Measurements from ENCODE around the gene SORCS1.

Gene SORCS1

DNA sequence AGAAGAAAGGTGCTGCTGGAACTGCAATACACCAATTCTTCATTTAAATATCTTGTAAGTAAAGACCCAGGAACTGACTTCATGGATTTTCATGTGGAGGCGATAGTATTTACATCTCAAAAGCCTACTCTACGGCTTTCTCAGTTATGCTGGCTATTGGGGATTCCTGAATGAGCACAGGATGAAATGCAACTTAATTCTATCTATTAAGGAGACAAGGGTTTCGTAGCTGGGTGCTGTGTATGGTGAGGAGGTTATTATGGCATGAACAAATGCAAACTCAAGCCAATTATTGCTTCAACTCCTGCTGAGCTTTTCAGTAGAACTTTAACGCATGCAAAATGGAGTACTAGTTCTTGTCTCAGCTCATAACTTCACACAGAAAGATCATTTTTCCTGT is 251.2 kb downstream of the SORCS1 start:
- intact Hi-C loops (cut with DNase I): no loop called here
- no peak for DNase-seq

DNA sequence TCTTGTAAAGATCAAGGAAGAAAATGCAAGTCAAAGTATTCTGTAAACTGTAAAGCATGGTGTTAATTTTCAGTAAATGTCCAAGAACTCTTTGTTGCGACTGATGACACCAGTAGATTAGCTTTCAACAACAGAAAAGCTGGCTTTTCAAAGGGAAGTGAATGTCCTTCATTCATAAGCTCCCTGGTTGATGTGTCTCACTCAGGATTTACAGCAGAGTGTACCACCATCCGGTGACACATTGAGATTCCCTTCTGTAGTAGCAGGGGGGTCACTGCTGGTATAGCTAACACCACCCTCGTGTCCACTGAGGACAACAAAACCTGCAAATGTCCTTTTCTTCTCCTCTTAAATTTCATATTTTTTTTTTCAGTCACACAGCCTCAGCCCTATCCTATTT is 253.4 kb downstream of the SORCS1 start:
- intact Hi-C loops (cut with DNase I): no loop called here
- DNase-seq: no peak

DNA sequence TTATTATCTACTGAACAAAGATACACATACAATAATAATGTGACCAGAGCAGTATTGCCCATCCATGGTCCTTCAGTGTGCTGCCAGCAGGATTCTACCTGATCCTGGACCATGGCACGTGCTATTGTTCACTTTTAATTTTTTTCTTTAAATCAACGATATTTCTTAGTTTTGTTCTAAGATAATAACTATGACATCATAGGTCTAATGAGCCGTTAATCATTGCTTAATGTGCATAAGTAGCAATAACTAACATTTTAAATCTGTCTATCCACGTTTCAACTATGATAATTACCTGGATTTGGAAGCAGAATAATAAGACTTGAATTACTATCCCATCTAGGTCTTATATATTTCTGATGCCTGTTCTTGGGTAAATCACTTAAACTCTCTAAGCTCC is 253.8 kb downstream of the SORCS1 start:
- intact Hi-C loops (cut with DNase I): no loop called here
- no peak for DNase-seq

DNA sequence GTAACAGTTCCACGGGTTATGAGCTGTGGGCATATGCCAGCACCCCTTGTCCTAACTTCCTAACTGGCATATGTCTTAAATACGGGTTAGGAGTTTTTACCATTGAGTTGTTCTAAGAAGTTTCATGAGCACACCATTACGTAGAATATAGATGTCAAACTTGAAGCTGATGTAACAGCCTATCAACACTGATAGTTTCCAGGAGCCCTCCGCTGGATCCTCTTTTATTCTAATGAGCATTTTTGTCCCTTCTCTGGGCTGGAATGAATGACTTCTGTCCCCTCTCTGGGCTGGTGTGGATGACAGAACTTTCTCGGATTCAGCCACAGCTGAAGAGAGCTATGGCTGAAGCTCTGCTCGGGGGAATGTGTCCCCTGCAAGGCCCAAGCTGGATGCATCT is 256.3 kb downstream of the SORCS1 start:
- intact Hi-C loops (cut with DNase I): no loop called here
- no peak for DNase-seq

DNA sequence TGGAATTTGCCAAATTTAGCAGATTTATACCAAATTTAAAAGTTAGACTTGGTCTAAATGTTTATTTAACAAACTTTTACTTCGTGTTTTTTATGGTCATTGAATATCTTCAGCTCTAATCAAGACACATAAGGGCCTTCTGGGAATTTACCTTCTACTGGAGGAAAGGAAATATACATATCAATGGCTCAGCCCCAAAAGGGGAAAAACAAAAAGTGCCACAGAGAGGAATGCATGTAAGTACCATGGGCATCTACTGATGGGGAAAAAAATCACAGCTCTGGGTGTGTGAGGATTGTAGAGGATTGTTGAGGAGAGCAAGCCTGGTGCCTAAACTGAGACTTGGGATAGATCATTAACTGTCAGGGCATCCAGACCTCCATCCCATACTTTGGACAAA is 260.3 kb downstream of the SORCS1 start:
- intact Hi-C loops (cut with DNase I): no loop called here
- no peak for DNase-seq

DNA sequence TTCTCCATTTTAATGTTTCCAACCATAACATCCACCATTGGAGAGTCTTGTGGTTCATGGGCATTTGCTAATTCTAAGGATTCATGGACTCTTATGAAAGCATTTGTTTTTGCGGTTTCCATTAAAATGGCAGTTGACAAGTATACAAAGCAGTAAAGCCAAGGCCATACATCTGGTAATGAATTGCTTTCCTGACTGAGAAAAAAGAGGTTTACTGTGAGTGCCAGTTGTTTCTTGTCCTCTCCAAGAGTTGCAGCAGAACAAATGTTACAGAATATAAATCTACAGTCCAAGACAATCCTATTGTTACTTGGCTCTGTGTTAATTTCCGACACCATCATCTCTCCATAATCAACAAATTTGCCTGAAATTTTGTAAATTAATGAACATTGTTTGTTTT is 261.3 kb downstream of the SORCS1 start:
- no peak for DNase-seq
- intact Hi-C loops (cut with DNase I): no loop called here

DNA sequence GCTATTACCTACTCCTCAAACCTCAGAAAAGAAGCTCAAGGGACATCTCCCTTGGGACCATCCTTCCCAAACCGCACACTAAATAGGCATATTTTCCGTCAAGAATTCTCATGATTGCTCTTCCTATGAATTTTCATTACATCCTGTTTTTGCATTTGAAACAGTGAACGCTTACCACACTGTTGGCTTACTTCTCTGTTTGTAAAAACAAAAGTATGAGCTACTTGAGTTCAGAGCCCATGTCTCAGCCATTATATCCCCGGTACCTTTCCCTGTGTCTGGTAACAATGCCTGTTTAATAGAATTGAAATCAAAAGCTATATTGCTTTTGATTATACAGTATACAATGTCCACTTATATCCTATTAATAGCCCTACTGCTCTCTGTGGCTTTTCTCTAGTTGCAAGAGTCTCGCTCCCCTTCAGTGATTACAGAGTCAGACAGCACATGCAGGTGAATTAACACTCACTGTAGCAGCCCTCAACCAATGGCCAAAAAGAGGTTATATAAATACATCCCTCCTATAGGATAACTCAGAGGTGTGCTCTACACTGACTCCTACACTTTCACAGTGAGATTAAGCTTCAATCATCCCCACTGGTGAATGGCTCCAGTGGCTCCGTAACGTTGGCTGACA is 264.4 kb downstream of the SORCS1 start:
- intact Hi-C loops (cut with DNase I): no loop called here
- no peak for DNase-seq

DNA sequence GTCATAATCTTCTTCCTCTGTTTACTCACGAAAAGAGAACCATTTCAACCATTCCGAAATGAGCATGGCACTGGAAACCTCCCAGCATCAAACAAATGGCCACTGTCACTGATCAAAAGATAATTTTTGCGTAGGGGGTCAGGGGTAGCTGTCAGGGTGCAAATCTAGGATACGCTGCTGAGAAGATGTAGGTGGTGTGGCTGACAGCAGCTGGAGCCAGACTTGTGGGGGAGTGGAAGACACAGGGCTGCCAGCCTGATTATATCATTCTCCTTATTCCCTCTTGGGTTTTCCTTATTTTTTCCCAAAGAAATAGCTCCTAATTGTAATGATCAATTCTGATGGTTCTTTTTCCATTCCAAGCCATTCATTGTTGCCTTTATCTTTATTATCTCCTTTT is 266.1 kb downstream of the SORCS1 start:
- intact Hi-C loops (cut with DNase I): no loop called here
- peak in 2 of 10 donors; percentile 23 to 68 for DNase-seq

DNA sequence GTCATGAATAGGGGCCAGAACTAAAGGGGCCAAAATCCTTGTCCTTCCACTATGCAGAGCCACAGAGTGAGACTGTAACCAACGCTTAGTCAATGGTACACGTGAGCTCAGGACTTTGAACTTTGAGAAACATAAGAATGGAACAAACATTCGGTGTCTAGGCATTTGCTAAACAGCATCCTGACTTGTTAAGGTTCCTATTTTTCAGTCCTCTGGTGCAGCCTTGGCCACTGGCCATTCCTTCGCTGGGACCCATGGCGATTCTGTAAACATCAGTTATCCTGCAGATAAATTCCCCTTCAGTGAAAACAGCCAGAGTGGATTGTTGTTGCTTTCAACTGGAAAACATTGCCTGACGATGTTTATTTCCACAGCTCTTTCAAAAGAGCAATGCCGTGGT is 266.8 kb downstream of the SORCS1 start:
- intact Hi-C loops (cut with DNase I): no loop called here
- DNase-seq: no peak

DNA sequence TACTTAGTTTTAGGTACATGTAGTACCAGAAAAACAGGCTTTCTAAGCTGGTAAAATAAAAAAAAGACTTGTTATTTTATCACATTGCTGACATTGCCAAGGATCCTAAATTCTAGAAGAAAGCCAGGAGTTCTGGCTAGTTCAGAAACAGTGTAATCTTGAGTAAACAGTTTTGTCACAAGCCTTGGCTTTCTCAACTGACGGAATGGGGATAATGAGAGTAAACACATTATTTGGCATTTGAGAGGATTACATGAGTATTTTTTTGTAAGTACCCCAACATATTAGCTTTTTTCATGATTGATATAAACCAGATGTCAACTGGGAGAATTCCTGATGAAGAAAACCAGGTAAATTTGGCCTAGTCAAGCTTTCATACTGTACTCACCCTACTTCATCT is 269.8 kb downstream of the SORCS1 start:
- intact Hi-C loops (cut with DNase I): no loop called here
- no peak for DNase-seq

DNA sequence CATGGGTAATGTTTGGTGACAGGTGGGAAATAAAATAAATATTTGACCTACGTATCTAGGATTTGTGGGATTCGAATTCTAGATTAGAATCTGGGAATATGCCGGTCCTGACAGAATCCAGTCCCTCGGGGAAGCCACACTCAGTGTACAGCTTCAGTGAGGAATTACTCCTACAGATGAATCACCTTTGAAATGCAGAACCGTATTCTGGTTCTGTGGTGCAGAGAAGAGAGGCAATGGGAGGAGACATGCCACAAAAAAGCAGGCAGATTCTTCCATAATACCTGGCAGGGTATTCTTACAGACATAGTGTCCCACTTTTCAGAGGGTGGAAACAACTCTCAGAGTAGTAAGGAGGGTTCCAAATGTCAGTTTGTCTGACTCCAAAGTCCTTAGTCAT is 286.9 kb downstream of the SORCS1 start:
- DNase-seq: no peak
- intact Hi-C loops (cut with DNase I): no loop called here

DNA sequence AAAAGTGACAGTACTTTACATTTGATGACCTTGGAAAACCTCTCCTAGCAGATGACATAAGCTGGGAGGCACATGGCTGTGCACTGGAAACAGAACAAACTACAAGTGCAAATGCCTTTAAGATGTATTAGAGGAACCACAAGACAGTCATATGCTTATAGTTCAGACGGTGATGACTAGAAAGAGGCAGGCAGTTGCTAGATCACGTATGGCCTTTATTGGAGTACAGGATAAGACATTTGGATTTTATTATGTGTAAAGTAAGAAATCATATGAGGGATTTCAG is 290.0 kb downstream of the SORCS1 start:
- intact Hi-C loops (cut with DNase I): no loop called here
- DNase-seq: no peak

DNA sequence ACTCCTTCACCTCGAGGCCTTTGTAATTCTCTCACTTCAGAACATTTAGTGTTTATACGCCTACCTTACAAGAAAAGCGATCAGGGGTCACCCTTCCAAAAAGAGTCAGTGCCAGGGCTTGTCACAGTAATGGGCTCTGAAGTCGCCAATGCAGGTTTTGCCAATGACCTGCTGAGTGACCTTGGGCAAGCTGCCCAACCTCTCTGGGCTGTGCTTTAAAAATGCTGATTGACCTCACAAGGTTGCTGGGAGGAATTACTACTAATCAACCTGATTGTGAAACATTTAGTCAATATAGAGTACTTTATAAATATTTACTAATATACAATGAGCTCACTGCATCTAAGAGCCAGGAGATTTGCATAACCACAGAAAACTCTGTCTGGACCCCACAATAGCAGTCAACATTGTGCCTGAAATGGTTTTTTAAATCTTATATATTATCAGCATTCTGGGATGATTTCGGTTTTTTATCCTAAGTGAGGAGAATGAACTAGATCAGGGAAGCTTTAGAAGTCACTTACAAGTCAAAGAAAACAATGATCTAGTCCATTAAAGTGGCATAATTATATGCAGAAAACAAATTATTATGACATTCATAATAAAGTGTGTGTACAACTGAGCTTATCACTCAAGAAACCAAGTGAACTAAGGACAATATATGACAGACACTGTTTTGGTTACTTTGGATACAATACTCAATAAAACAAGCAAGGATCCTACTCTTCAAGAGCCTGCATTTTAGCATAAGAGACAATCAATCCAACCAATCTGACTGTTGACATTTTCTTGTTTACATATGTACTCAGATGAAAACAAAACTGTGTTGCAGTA is 290.5 kb downstream of the SORCS1 start:
- DNase-seq: no peak

DNA sequence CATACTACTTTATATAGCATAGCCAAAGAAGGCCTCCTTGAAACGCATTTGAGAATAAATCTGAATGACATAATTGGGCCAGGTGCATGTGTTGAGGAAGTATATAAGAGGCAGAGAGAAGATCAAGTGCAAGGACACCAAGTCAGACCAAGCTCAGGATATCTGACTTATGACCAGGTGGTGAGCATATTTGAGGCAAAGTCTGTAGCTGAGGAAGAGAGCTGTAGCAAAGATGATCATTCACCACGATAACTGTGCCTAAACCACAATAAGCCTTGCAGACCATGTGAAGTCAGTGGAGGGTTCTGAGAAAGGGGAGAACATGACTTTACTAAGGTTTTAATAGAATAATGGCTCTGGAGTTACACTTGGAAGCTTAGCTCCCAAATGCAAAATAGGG is 292.3 kb downstream of the SORCS1 start:
- DNase-seq: no peak
- intact Hi-C loops (cut with DNase I): no loop called here

More for the DNA sequence above, 290.5 kb downstream of the SORCS1 start:
- intact Hi-C loops (cut with DNase I): no loop called here

DNA sequence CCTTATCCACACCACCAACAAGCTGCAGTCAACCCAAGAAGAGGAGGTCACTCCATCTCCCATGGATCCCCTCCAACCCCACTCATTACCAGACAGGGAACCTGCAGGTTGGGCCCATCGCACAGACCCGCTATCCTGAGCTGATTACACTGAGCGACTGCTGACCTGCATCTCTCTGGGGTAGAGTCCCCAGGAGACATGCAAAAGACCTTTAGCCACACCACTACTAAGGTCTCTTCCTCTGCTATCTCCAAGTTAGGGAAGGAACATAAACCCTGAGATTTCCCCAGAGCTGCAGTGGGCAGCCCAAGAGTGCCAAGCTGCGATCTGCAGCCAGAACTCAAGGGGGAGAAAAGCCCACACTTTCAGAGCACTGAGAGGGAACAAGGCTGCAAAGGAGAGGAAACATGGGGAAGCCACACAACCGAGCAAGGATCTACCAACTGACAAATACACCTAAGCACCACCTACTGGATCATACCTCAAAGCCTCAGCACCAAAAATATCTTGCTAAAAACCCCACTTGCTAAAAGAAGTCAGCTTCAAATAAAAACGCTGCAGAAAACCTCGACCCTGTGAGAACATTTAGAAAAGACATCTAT is 298.2 kb downstream of the SORCS1 start:
- DNase-seq: no peak
- intact Hi-C loops (cut with DNase I): no loop called here

DNA sequence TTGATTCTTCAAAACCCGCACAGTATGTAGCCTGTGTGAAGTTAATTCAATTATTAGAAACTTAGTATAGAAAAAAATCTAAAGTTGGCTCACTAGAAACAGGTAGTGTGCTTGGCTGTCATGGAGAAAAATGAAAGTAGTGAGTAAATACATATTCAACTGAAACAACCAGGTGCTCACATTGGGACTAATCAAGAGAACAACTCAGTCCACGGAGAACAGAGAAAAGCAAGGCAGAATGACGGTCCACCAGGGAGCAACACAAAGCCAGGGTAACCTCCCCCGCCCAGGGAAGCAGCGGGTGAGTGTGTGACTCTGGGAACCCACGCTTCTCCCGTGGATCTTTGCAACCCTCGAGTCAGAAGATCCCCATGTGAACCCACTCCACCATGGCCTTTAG is 300.5 kb downstream of the SORCS1 start:
- no peak for DNase-seq
- intact Hi-C loops (cut with DNase I): no loop called here

DNA sequence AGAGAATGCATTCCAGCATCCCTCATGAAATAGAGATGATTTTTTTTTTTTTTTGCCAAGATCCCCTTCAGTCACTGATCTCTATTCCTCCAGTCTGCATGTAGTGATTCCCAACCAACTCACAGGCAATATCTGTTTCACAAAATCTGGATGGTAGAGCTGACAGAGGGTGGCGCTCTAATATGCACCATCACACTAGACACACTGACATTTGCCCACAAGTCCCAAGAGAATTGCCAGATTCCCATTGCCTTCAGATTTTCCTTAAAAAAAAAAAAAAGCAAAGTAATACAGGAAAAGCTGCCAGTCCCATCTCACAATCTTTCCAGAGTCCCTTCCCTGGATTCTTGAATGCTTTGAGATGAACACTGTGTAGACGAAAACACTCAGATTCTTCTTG is 301.0 kb downstream of the SORCS1 start:
- intact Hi-C loops (cut with DNase I): no loop called here
- no peak for DNase-seq

DNA sequence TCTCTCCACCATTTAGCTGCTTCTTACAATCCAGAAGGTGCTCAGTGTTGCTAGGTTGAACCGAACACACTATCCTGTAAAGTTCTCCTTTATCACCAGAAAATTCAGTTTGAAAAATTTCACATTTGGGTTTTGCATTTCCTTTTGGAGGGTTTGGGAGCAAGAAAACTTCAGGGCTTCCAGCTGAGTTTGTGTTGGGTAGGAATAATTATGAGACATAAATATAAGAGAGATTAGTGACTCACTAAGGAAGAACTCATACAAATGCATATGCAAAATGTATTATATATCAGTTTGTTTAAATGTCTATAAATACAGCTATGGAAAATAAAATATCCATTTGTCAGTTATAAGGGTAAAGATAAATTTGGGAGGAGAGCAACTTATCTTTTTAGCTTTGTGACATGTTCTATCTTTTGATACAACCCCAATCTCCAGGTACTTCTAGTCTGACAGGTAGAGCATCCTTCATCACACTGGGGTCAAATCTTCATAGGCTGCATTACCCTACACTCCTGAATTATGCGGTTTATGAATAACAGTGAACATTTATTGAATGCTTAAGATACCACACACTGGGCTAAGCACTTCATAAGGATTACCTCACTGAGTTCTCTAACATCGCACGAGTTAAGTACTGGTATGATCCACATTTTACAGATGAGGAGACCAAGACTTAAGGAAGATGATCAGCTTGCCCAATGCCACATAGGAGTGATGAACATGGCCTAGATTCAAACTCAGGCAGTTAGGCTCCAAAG is 304.4 kb downstream of the SORCS1 start:
- DNase-seq: no peak
- intact Hi-C loops (cut with DNase I): no loop called here

DNA sequence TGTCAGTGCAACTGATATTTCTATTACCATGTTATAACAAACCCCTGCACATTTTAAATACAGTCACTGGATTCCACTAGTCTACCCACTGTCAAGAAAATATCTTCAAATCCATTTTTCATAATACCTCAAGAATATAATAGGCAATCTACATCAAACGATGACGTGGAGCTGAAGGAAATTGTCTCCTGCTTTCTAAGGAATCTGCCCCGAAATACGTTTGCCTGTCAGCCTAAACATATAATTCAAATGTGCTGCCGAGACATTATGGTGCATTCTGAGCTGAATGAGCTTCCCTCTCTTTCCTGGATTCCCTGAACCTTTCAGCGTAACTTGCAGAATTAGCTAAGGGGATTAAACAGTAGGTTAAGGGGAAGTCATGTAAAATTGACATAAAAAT is 306.8 kb downstream of the SORCS1 start:
- DNase-seq: no peak
- intact Hi-C loops (cut with DNase I): no loop called here

DNA sequence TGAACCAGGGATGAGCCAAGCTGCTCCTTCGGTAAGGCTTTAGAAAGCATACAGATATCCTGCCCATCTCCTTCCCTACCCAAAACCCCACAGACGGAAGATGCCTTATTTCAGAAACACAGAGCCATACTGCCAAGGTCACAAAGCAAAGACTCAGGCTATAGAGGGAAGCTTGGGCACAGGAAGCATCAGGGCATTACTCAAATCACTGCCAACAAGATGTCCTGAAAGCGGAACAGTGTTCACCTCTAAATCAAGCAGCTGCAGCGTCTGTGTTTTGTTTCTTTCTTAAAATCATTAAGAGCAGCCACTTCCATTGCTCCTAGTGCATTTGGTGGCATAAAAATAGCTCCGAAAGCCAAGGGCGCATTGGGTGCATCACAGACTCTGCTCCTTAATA is 307.3 kb downstream of the SORCS1 start:
- intact Hi-C loops (cut with DNase I): no loop called here
- DNase-seq: no peak

DNA sequence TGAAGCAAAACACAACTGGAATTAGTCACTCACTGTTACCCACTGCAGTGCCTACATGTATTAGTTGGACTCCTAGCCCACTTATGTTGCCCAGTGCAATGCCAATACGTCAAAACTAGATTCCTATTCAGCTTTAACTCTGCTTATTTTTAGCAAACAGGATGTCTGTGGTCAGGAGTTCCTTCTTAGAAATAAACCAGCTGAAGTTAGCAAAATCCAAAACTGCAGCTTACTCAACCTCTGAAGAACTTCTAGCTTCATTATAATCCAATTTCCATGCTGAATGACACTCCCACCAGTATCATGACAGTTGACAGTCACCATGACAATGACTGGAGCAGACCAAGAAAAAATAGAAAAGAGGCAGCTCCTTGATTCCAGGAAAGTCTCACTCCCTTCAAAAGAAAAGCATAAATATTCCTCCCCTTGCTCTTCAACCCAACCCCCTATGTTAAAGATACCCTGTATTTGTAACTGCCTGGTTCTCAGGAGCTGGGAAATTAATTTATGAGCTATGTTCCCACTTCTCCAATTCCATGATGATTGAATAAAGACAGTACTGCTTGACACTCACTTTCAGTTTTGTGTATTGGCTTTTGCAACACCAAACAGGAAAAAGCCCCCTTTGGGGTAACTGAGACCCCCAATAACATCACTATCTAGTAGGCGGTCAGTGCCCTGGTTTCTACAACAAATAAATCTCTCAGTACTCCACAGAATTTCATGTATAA is 327.4 kb downstream of the SORCS1 start:
- no peak for DNase-seq
- intact Hi-C loops (cut with DNase I): no loop called here
